Tibial artery (tissue), 4 donors: ENCODE data around the gene RSPH1.
A peak's percentile ranks its signal among the peaks of the same experiment; 100 is the strongest.

ENCODE experiments used
- DNase-seq, 2 donors: peaks; one replicate each; pipeline ENCODE4 v3.0.0-alpha.2; 2019
- H3K27ac ChIP-seq, 2 donors: fragments of 200-600 bp; sonication (generic) in 1 of 2; 1 replicate in 1 of 2; 2 replicates in 1 of 2; pipeline ENCODE4 v1.5.1; 2018 to 2019; ENCODE audit warnings: mild to moderate bottlenecking in 1 of 2
- H3K27me3 ChIP-seq, 2 donors: fragments of 200-600 bp; sonication (generic) in 1 of 2; one replicate each; pipeline versions ENCODE4 v1.5.1 to v1.6.0; 2016 to 2019
- H3K36me3 ChIP-seq, 3 donors: fragments of 200-600 bp; sonication (generic) in 2 of 3; one replicate each; pipeline ENCODE4 v1.5.1; 2016 to 2019; ENCODE audit warnings: mild to moderate bottlenecking in 2 of 3
- H3K4me1 ChIP-seq, 4 donors: fragments of 200-600 bp; sonication (generic) in 2 of 4; 1 replicate in 3 of 4; 2 replicates in 1 of 4; pipeline ENCODE4 v1.5.1; 2016 to 2019
- H3K4me3 ChIP-seq, 2 donors: fragments of 200-600 bp; sonication (generic) in 1 of 2; 1 replicate in 1 of 2; 2 replicates in 1 of 2; pipeline ENCODE4 v1.5.1; 2018 to 2019; ENCODE audit warnings: mild to moderate bottlenecking in 2 of 2
- H3K9me3 ChIP-seq, 3 donors: fragments of 200-600 bp; sonication (generic) in 1 of 3; one replicate each; pipeline ENCODE4 v1.5.1; 2016 to 2019
- intact Hi-C: fragments of 100-400 bp; cut with DNase I; formaldehyde crosslinking; loops from one replicate; pipeline ENCODE4 v1.15.0; 2023; ENCODE audit warnings: low total_unique reads
- TF ChIP-seq, protein P1 (sequence below), 2 experiments: fragments of 200-600 bp in 1 of 2; fragments of 450-650 bp in 1 of 2; IDR thresholded peaks; one replicate each; pipeline ENCODE4 v1.5.1; 2017 to 2019; ENCODE audit warnings: antibody characterized with exemption in 2 of 2, mild to moderate bottlenecking in 1 of 2, moderate library complexity in 1 of 2

Gene RSPH1

DNA sequence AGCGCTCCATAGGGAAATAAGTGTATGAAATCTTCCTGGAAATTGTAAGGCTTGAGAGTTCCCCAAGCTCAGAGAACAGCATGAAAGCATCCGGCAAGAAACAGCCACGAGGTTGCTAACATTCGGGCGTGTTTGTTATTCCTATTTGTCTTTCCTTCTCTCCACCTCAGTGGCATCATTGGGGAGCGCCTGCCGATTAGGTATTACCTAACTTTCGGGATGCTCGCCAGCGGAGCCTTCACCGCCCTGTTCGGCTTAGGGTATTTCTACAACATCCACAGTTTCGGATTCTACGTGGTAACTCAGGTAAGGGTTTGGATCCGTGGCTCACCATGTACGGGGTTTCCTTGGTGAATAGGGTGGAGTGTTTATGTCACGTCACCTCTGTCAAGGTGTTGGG, 43.3 kb upstream of the RSPH1 start:
- Histone ChIP-seq H3K4me3 (no peak overlapping the region), H3K4me1 (no peaks in the 10 kb centered on the region), H3K27me3 (no peaks in the 10 kb centered on the region), H3K9me3 (no peaks in the 10 kb centered on the region), H3K27ac (no peak overlapping the region), H3K36me3 (peaks cover 11 to 86% (median 38%) of the 10 kb centered on the region in 3 donors)
- intact Hi-C loops = no loop called here
- DNase-seq = peak in 1 of 2 donors; percentile 46
- TF ChIP-seq, protein P1, sequence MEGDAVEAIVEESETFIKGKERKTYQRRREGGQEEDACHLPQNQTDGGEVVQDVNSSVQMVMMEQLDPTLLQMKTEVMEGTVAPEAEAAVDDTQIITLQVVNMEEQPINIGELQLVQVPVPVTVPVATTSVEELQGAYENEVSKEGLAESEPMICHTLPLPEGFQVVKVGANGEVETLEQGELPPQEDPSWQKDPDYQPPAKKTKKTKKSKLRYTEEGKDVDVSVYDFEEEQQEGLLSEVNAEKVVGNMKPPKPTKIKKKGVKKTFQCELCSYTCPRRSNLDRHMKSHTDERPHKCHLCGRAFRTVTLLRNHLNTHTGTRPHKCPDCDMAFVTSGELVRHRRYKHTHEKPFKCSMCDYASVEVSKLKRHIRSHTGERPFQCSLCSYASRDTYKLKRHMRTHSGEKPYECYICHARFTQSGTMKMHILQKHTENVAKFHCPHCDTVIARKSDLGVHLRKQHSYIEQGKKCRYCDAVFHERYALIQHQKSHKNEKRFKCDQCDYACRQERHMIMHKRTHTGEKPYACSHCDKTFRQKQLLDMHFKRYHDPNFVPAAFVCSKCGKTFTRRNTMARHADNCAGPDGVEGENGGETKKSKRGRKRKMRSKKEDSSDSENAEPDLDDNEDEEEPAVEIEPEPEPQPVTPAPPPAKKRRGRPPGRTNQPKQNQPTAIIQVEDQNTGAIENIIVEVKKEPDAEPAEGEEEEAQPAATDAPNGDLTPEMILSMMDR (IDR thresholded peaks at IDR 0.05) = no peak

GRCh38 chr21:42538479-42539275, 42.7 kb upstream of the RSPH1 start:
- intact Hi-C loops = no loop called here
- no peak overlapping the region for H3K4me3 ChIP-seq
- H3K36me3 ChIP-seq = peaks cover 11 to 81% (median 31%) of the 10 kb centered on the region in 3 donors
- DNase-seq = no peak
- TF ChIP-seq, protein P1 (IDR thresholded peaks at IDR 0.05) = no peak
- no peaks in the 10 kb centered on the region for H3K4me1 ChIP-seq
- no peaks in the 10 kb centered on the region for H3K9me3 ChIP-seq
- H3K27me3 ChIP-seq = no peaks in the 10 kb centered on the region
- H3K27ac ChIP-seq = no peak overlapping the region

- intact Hi-C loops = no loop called here
- TF ChIP-seq, protein P1 (IDR thresholded peaks at IDR 0.05) = no peak
- no peaks in the 10 kb centered on the region for H3K27me3 ChIP-seq
- H3K4me1 ChIP-seq = peaks cover 0 to 13% (median 12%) of the 10 kb centered on the region in 4 donors
- no peak overlapping the region for H3K27ac ChIP-seq
- DNase-seq = no peak
- peaks cover 3 to 66% (median 17%) of the 10 kb centered on the region in 3 donors for H3K36me3 ChIP-seq
- H3K4me3 ChIP-seq = no peak overlapping the region
- no peaks in the 10 kb centered on the region for H3K9me3 ChIP-seq
Measured at GRCh38 chr21:42537106-42537742, 41.2 kb upstream of the RSPH1 start.

DNA sequence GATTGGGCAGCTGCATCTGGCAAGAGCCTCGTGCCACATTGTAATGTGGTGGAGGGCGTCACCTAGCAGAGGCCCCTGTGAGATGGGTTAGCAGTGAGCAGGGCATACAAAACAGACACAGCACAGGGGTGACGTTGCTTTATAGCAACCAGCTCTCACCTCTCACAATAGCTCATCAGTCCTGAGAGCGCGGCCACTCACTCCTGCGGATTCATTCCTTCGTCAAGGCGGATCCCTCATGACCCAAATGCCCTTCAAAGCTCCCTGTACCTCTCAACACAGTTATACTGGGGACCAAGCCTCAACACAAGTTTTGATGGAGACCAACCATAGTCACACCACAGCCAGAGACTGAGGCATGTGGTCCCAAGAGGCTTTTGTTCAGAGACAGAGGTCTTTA, 40.6 kb upstream of the RSPH1 start:
- Histone ChIP-seq H3K4me3 (no peak overlapping the region), H3K4me1 (peaks cover 0 to 14% (median 12%) of the 10 kb centered on the region in 4 donors), H3K36me3 (peaks cover 3 to 61% (median 15%) of the 10 kb centered on the region in 3 donors), H3K27ac (no peak overlapping the region), H3K9me3 (no peaks in the 10 kb centered on the region), H3K27me3 (no peaks in the 10 kb centered on the region)
- DNase-seq = peak in 1 of 2 donors; percentile 34
- intact Hi-C loops = no loop called here
- TF ChIP-seq, protein P1 (IDR thresholded peaks at IDR 0.05) = no peak

DNA sequence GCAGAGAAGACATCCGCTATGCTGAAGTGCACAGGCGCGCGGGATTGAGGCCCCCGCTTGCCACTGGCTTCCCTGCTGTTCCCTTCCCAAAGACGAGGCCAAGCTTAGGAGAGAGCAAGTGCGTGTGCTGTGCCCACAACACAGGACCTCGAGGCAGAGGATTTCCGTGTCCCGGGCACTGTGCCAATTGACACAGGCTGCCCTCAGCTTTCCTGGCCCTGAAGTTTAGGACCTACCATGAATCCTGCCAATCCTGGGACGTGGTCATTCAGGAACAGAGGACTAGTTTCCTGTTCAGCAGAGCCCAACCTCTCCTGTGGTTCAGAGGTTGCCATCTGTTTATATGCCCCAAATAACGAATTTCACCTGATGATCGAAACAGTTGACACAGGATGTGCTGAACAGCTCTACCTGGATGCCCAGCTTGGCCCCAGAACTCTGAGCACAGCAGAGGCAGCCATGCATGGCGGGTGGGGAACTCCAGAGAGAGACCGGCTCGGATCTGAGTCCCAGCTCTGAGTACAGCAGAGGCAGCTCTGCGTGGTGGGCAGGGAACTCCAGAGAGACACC, 39.7 kb upstream of the RSPH1 start:
- H3K36me3 ChIP-seq = peaks cover 3 to 60% (median 15%) of the 10 kb centered on the region in 3 donors
- H3K27ac ChIP-seq = no peak overlapping the region
- intact Hi-C loops = no loop called here
- H3K4me1 ChIP-seq = peaks cover 0 to 14% (median 13%) of the 10 kb centered on the region in 4 donors
- no peaks in the 10 kb centered on the region for H3K9me3 ChIP-seq
- TF ChIP-seq, protein P1 (IDR thresholded peaks at IDR 0.05) = no peak
- H3K27me3 ChIP-seq = no peaks in the 10 kb centered on the region
- peak in 1 of 2 donors; percentile 63 for DNase-seq
- no peak overlapping the region for H3K4me3 ChIP-seq
